NCI-H526 treated with DMSO at 0.1 percent for 48 hours (cell line): Measurements from ENCODE around the gene C16orf78.

Source experiments
- DNase-seq: peaks from one replicate; lab custom pipeline; 2025; lab: John Stamatoyannopoulos, UW

C16orf78 gene

DNA sequence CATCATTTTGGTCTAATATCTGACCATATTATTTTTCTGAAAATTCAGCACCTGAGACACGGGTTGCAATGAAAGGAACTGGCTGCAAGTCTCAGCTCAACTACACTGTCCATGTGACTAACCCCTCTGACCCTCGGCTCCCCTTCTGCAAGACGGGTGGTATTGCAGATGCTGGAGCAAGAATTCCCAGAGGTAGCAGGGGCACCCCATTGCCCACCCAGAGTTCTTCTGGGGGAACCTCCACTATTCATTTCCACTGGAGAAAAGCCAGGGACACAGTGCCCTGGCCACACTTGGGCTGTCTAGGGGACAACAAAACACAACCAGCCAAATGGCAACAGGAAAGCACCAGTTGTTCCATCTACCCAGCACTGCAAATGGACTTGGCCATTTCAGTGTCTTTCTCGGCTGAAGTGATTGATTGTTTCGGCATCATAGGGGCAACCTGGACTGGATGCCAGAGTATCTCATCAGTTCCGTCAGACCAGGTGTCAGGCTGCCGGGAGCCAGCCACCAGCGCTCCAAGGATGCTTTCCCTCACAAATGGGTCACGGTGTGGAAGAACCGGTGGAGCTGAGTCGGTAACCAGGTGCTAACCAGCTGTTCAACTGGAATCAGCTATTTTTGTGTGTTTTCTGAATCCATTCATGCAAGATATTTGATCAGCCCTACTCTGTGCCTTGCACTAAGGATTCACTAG is 58.1 kb downstream of the C16orf78 start:
- no peak for DNase-seq

DNA sequence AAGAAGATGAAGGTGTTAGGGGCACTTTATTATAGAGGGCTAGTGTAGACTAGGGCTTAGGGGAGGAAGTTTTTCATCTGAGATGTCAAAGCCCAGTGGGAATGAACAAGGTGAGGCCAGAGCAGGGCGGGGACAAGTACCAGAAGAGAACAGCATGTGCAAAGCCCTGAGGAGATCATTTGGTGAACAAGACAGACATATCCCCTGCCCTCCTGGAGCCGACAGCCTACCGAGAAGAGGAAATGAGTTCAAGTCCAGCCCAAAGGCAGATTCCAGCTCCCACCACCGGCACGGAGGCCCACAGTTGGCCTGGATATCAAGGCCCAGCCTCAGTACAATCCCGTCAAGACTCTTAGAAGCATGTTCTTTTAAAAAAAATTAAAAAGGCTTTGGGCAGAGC is 61.1 kb downstream of the C16orf78 start:
- DNase-seq, result no peak

DNA sequence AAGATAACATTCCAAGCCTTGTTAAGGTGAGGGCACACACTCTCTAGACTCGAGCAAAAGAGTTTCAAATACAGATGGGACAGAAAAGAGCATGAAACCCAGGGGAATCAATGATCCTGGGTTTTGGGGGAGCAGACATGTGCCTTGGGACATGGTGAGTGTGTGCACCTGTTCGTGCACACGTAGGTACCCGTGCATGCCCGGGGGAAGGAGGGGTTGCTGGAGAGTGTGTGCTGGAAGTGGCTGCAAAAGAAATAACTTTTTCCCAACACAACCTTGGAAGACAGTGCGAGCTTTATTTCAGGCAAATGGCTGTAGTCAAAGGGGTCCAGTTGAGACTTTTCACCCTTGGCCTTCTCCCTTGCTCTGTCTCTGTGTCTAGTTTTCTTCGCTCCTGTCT is 62.6 kb downstream of the C16orf78 start:
- no peak for DNase-seq

DNA sequence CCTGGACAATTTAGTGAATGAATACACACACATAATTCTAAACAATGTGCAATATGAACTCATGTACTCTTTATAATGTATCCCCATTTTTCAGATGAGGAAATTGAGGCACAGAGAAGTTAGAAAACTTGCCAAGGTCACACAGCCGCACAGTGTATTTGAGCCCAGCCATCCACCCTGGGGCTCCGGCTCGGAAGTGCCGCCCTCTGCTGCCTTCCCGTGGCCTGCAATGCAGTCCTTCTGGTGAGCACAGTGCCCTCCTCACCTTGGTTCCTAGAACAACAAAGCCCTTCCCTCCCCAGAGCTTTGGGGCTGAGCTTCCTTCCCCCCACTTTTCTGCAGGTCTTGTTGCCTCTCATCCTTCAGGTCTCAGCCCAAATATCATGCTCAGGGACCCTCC is 63.7 kb downstream of the C16orf78 start:
- DNase-seq, result no peak

DNA sequence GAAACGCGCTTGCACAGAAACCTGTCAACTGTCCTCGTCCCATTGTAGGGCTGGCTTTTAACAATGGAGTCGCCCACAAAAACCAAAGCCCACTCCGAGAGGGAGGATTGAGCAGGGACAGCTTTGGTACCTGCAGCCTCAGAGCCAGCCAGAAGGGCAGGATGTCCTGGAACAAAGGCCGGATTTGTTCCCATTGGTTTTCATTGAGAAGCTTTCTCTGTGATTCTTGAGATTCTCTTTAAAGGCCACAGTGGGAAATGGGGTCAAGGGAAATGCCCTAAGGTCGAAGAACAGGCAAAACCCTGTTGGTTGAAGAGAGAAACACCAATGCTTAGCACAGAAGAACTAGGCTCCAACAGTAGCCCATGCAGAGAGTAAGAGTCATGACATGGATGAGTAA is 65.4 kb downstream of the C16orf78 start:
- DNase-seq, result no peak

DNA sequence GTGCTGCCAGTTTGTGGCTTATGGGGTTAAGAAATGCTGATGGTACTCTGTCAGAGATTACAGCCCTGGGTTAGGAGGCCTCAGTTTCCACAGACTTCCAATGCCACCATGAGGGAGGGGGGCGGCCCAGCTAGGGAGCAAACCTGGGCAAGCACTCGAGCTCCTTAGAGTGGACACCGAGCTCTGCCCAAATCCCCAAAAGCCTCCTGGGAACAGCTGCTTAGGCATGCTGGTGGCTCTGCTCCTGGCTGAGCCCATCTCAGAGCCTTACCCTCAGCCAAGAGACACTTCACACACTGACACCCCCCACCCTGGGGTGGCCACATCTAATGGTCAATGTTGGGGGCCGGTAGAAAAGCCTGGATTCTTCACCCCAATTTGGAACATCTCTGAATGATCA is 66.1 kb downstream of the C16orf78 start:
- no peak for DNase-seq

DNA sequence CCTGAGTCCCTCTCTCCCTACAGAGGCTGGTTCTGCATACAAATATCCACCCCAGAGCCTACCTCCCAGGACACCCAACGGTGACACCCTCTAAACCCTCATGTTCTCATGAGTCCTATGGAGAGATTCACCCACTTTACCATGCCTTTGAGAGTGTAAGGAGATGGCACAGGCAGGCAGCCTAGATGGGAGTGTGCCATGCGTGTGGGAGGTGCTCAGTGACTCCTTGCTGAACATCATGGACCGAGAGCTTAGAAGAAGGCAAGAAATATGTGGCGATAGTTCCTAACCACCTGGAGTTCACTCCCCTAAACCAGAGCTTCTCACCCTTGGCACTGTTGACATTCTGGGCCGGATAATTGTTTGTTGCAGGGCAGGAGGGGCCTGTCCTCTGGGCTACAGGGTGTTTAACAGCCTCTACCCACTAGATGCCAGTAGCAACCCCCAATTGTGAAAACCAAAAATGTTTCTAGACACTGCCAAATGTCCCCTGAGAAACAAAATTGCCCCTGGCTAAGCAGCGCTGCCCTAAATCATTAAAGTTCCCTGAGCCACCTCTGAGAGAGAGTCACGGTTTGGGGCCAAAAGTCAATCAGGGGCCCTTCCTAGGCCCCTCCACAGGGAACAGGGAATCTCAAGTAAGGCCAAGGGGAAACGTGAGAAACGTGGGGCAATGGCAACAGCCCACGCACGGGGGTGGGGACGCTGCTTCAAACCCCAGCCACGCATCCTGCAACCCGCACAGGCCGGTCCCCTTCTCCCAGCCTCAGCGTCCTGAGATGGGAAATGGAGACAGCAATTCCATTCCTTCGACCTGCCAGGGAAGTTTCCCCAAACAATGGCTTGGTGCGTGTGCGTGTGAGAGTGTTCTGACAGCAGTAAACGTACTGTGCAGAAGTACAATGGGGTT is 66.8 kb downstream of the C16orf78 start:
- DNase-seq, result no peak

DNA sequence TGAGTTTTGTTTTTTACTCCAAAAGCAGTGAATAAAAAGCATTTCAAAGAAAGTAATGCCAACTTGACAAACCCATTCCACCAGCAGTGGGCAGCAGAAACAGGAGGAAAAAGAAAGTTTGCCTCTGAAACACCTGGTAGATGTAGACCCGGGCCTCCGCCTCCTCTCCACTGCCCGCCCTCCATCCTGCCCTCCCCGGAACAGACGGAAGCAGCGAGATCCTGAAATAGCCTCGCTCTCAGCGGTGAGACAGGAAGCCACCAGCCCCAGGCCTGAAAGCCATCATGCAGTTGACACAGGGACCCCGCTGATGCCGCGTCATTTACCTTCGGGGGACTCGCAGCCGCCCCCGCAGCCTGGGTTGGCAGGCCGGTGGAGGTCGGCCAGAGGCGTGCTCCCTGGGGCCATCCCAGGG is 67.8 kb downstream of the C16orf78 start:
- no peak for DNase-seq

DNA sequence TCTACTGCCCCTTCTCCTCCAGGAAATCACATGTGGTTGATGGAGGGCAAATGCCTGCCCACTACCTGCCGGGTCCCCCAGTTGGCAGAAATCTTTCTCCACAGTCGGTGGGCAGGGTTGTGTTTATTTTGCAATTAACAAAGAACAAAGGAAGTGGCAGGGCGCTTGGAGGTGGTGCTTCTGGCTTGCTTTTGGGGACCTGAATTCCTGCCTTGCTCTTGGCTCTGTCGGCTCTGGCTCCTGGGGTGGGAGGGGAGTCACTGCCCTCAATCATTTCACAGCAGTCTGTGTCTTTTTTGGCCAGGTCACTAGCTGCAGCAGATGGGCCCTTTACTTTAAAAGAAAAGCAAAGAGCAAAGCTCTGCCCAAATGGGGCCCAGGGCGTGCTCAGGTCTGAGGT is 69.2 kb downstream of the C16orf78 start:
- no peak for DNase-seq

DNA sequence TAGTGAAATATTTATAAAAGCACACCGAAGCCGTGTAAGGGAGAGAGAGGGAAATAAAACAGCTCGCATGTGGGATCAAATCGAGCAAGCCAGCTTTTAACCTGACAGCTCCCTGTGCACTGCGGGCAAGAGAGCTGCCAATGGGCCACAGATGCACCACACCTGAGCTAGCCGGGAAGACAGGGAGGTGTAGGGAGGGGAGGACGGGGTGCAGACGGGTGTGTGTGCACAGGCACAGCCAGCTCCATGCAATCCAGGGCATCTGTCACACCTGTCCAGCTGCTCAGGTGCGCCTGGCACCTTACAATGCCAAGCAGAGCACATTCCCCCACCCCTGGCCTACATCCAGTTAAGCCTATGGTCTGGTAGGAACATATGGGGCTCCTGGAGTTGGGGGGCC is 70.0 kb downstream of the C16orf78 start:
- no peak for DNase-seq

DNA sequence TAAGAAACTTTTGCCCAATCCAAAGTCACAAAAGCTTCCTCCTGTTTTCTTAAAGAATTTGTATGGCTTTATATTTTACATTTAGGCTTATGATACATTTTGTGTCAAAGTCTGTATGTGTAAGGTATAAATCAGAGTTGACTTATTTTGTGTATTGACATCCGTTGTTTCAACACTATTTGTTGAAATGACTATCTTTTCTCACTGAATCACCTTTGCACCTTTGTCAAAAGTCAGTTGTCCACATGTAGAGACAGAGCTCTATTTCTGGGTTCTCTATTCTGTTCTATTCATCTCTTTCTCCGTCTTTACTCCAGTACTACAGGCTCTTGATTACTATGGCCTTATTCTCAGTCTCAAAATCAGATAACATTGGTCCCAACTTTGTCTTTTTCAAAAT is 73.2 kb downstream of the C16orf78 start:
- no peak for DNase-seq
